A673 (cell line): ENCODE measurements around the gene CLDND2. TPM values are rescaled to one million over a fixed set of nuclear protein-coding genes. Genes with fewer than 3 reads are reported as not detected.

Experiments
- BruUV-seq: library from RNA; stranded (reverse); fragments of 400-500 nt; replicated peaks from 2 replicates; lab custom pipeline; 2021; lab: Mats Ljungman, UMichigan
- CTCF ChIA-PET: fragments of 300-600 bp; sonication (Branson Sonifier 250); formaldehyde crosslinking; loops from one replicate; lab custom pipeline; 2022; ENCODE audit warnings: antibody characterized with exemption; lab: Charles Lee
- POLR2A ChIA-PET: fragments of 300-600 bp; sonication (Branson Sonifier 250); formaldehyde crosslinking; loops from one replicate; lab custom pipeline; 2022; ENCODE audit warnings: antibody characterized with exemption; ENCODE audit not compliant: low non-redundant PET; lab: Charles Lee
- DNase-seq: peaks from one replicate; pipeline ENCODE4 v3.0.0-alpha.2; 2015; ENCODE audit warnings: low spot score
- H3K27ac ChIP-seq: fragments of 200-600 bp; sonication (generic); 2 replicates; pipeline ENCODE4 v1.5.1; 2016; ENCODE audit warnings: mixed run types, low read depth, mild to moderate bottlenecking, mixed read lengths, antibody characterized with exemption, low read length; ENCODE audit not compliant: poor library complexity, severe bottlenecking
- H3K27me3 ChIP-seq: fragments of 200-600 bp; sonication (generic); replicated peaks from 2 replicates; pipeline ENCODE4 v1.6.1; 2017; ENCODE audit warnings: mixed run types, low read depth, mild to moderate bottlenecking, mixed read lengths, antibody characterized with exemption, low read length; ENCODE audit not compliant: insufficient read depth, poor library complexity
- H3K36me3 ChIP-seq: fragments of 200-600 bp; sonication (generic); 2 replicates; pipeline ENCODE4 v1.6.1; 2016; ENCODE audit warnings: mixed run types, mild to moderate bottlenecking, mixed read lengths, antibody characterized with exemption, low read length; ENCODE audit not compliant: insufficient read depth, poor library complexity, severe bottlenecking
- H3K4me1 ChIP-seq: fragments of 200-600 bp; sonication (generic); 2 replicates; pipeline ENCODE4 v1.6.1; 2017; ENCODE audit warnings: mixed run types, mild to moderate bottlenecking, mixed read lengths, antibody characterized with exemption, low read length; ENCODE audit not compliant: insufficient read depth, poor library complexity, severe bottlenecking
- H3K4me3 ChIP-seq: fragments of 200-600 bp; sonication (generic); 2 replicates; pipeline ENCODE4 v1.5.1; 2016; ENCODE audit warnings: low read depth, mixed run types, mild to moderate bottlenecking, mixed read lengths, low read length; ENCODE audit not compliant: poor library complexity, severe bottlenecking
- H3K9me3 ChIP-seq: fragments of 200-600 bp; sonication (generic); 2 replicates; pipeline ENCODE4 v1.6.1; 2016; ENCODE audit warnings: mixed run types, low read depth, mild to moderate bottlenecking, mixed read lengths, antibody characterized with exemption, low read length; ENCODE audit not compliant: poor library complexity, severe bottlenecking
- EZH2 ChIP-seq: fragments of 200-600 bp; sonication (generic); IDR thresholded peaks from 2 replicates; pipeline ENCODE4 v1.6.1; 2017; ENCODE audit warnings: borderline replicate concordance, low read depth, mild to moderate bottlenecking, mixed read lengths, antibody characterized with exemption, low read length; ENCODE audit not compliant: poor library complexity, severe bottlenecking
- intact Hi-C: fragments of 100-400 bp; cut with micrococcal nuclease; formaldehyde crosslinking; loops from one replicate; pipeline ENCODE4 v1.10.0; 2022; ENCODE audit not compliant: unreplicated experiment
- total RNA-seq: library from RNA; stranded (reverse); gene quantifications from 2 replicates; pipeline ENCODE4 v1.2.3, GENCODE V29; 2021
- TF ChIP-seq, protein P1 (sequence below): fragments of 300-800, 200-600 bp; sonication (generic); conservative IDR thresholded peaks from 2 replicates; pipeline ENCODE4 v1.5.1; 2017; ENCODE audit warnings: low read depth, mild to moderate bottlenecking, antibody characterized with exemption, low read length, moderate library complexity, mixed read lengths

Gene CLDND2
- total RNA-seq, 1 experiment from 2014 or later = not detected

- BruUV-seq = no TSS peak
- H3K36me3 ChIP-seq = peaks cover 4% of the 10 kb centered on the region
- H3K27me3 ChIP-seq = no peaks in the 10 kb centered on the region
- H3K9me3 ChIP-seq = no peaks in the 10 kb centered on the region
- DNase-seq = no peak
- no peaks in the 10 kb centered on the region for H3K4me1 ChIP-seq
- POLR2A ChIA-PET = no interaction called here
- CTCF ChIA-PET = no interaction called here
- H3K27ac ChIP-seq = no peak overlapping the region
- no peak overlapping the region for H3K4me3 ChIP-seq
- intact Hi-C loops = no loop called here
- no peak for TF ChIP-seq EZH2
- TF ChIP-seq, protein P1, sequence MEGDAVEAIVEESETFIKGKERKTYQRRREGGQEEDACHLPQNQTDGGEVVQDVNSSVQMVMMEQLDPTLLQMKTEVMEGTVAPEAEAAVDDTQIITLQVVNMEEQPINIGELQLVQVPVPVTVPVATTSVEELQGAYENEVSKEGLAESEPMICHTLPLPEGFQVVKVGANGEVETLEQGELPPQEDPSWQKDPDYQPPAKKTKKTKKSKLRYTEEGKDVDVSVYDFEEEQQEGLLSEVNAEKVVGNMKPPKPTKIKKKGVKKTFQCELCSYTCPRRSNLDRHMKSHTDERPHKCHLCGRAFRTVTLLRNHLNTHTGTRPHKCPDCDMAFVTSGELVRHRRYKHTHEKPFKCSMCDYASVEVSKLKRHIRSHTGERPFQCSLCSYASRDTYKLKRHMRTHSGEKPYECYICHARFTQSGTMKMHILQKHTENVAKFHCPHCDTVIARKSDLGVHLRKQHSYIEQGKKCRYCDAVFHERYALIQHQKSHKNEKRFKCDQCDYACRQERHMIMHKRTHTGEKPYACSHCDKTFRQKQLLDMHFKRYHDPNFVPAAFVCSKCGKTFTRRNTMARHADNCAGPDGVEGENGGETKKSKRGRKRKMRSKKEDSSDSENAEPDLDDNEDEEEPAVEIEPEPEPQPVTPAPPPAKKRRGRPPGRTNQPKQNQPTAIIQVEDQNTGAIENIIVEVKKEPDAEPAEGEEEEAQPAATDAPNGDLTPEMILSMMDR = no peak
These were observed 15.9 kb downstream of the CLDND2 start for GRCh38 chr19:51352783-51353360.

- no peak for TF ChIP-seq EZH2
- TF ChIP-seq, protein P1 = no peak
- Histone ChIP-seq H3K9me3 (no peaks in the 10 kb centered on the region), H3K4me1 (no peaks in the 10 kb centered on the region), H3K27ac (no peak overlapping the region), H3K27me3 (no peaks in the 10 kb centered on the region), H3K36me3 (peaks cover 4% of the 10 kb centered on the region), H3K4me3 (no peak overlapping the region)
- intact Hi-C loops = no loop called here
- no peak for DNase-seq
- ChIA-PET POLR2A (no interaction called here), CTCF (no interaction called here)
- no TSS peak for BruUV-seq
These were observed 17.4 kb downstream of the CLDND2 start for GRCh38 chr19:51351266-51351990.

DNA sequence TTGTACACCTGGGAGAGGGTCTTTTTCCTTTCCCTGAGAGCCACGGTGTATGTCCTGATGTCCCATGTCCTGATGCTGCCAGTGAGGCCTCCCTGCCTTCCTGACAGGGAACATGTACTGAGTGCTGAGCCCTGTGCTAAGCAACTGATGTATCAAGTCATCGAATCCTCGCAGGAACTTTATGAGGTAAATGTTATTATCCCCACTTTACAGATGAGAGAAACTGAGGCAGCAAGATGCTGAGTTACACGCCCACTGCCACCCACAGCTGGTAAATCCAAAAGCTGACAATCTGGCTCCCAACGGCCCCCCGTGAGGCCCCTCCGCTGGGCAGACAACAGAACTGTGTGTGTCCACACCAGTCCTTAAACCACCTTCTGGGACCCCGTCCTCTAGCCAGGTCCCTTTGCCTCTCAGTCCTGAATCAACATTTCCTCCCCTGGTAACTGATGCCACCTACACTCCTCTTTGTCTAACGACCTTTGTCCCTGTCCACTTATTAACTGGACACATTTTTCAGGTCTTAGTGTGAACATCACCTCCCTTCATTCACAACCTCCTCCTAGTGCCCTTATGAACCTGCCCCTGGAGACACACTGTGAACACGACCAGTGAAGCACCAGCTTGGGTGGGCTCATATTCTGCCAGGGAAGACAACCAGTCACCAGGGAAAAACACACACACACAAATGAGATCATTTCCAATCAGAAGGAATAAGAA is 21.4 kb downstream of the CLDND2 start:
- Histone ChIP-seq H3K4me3 (no peak overlapping the region), H3K27me3 (no peaks in the 10 kb centered on the region), H3K9me3 (no peaks in the 10 kb centered on the region), H3K36me3 (peaks cover 4% of the 10 kb centered on the region), H3K4me1 (no peaks in the 10 kb centered on the region), H3K27ac (no peak overlapping the region)
- CTCF ChIA-PET = no interaction called here
- no peak for DNase-seq
- intact Hi-C loops = no loop called here
- POLR2A ChIA-PET = no interaction called here
- BruUV-seq = no TSS peak
- TF ChIP-seq, protein P1 = no peak
- TF ChIP-seq EZH2 = no peak
